GM23338 (cell line): ENCODE data around the gene TREM1. TPM values are rescaled to one million over a fixed set of nuclear protein-coding genes. Genes with fewer than 3 reads are reported as not detected.

Experiments
- ATAC-seq: fragments of 200-7000 bp; cut with Tn5 transposase; 3 replicates; pipeline ENCODE4 v1.9.1; 2020
- DNase-seq: peaks from one replicate; pipeline ENCODE4 v3.0.0-alpha.2; 2015; ENCODE audit warnings: low spot score
- H2AFZ ChIP-seq: fragments of 200-600 bp; sonication (generic); 2 replicates; pipeline ENCODE4 v1.8.0; 2016; ENCODE audit warnings: antibody characterized with exemption, mild to moderate bottlenecking, moderate library complexity
- H3F3A ChIP-seq: fragments of 200-600 bp; sonication (generic); replicated peaks from 2 replicates; pipeline ENCODE4 v1.8.0; 2017; ENCODE audit warnings: antibody characterized with exemption, mixed run types, low read depth
- H3K27ac ChIP-seq: fragments of 200-600 bp; sonication (generic); 2 replicates; pipeline ENCODE4 v1.6.1; 2016; ENCODE audit warnings: low read depth
- H3K27me3 ChIP-seq: fragments of 200-600 bp; sonication (generic); 2 replicates; pipeline ENCODE4 v1.8.0; 2016; ENCODE audit warnings: mild to moderate bottlenecking, mixed run types, moderate library complexity; ENCODE audit not compliant: insufficient read depth
- H3K36me3 ChIP-seq: fragments of 200-600 bp; sonication (generic); 2 replicates; pipeline ENCODE4 v1.8.0; 2016; ENCODE audit warnings: mild to moderate bottlenecking; ENCODE audit not compliant: insufficient read depth
- H3K4me1 ChIP-seq: fragments of 200-600 bp; sonication (generic); 2 replicates; pipeline ENCODE4 v1.8.0; 2016; ENCODE audit warnings: mild to moderate bottlenecking, moderate library complexity; ENCODE audit not compliant: insufficient read depth
- H3K4me2 ChIP-seq: fragments of 200-600 bp; sonication (generic); 2 replicates; pipeline ENCODE4 v1.7.1; 2017; ENCODE audit warnings: mixed run types
- H3K4me3 ChIP-seq: fragments of 200-600 bp; sonication (generic); 2 replicates; pipeline ENCODE4 v1.6.1; 2016; ENCODE audit warnings: mixed run types
- H3K79me2 ChIP-seq: fragments of 200-600 bp; sonication (generic); replicated peaks from 2 replicates; pipeline ENCODE4 v1.8.0; 2017; ENCODE audit warnings: mild to moderate bottlenecking; ENCODE audit not compliant: insufficient read depth
- H3K9me2 ChIP-seq: fragments of 200-600 bp; sonication (generic); 2 replicates; pipeline ENCODE4 v1.8.0; 2017; ENCODE audit not compliant: insufficient read depth
- H4K20me1 ChIP-seq: fragments of 200-600 bp; sonication (generic); replicated peaks from 2 replicates; pipeline ENCODE4 v1.8.0; 2017; ENCODE audit warnings: mild to moderate bottlenecking; ENCODE audit not compliant: insufficient read depth
- H3K27ac Mint-ChIP-seq: 2 replicates; pipeline ENCODE4 v1.8.0; 2020; ENCODE audit warnings: inconsistent platforms, mild to moderate bottlenecking, moderate library complexity, mixed read lengths
- H3K27me3 Mint-ChIP-seq: 3 replicates; pipeline ENCODE4 v1.8.0; 2022; ENCODE audit warnings: low read depth, mild to moderate bottlenecking, moderate library complexity, mixed read lengths, inconsistent platforms; ENCODE audit not compliant: insufficient read depth, poor library complexity
- H3K36me3 Mint-ChIP-seq: 3 replicates; pipeline ENCODE4 v1.8.0; 2021; ENCODE audit warnings: low read depth, mild to moderate bottlenecking, inconsistent platforms, moderate library complexity, mixed read lengths
- H3K4me1 Mint-ChIP-seq: 3 replicates; pipeline ENCODE4 v1.8.0; 2020; ENCODE audit warnings: mild to moderate bottlenecking, inconsistent platforms, mixed read lengths
- H3K4me3 Mint-ChIP-seq: 3 replicates; pipeline ENCODE4 v1.8.0; 2021; ENCODE audit warnings: moderate library complexity, mild to moderate bottlenecking, inconsistent platforms, mixed read lengths
- H3K9me3 Mint-ChIP-seq: 3 replicates; pipeline ENCODE4 v1.8.0; 2020; ENCODE audit warnings: moderate library complexity, mild to moderate bottlenecking, inconsistent platforms, mixed read lengths
- CREB1 ChIP-seq: fragments of 250-450 bp; sonication (Bioruptor Pico); IDR thresholded peaks from 2 replicates; pipeline ENCODE4 v1.5.0; 2020; ENCODE audit warnings: low read depth, mild to moderate bottlenecking, moderate library complexity
- CTCF ChIP-seq, 2 experiments: fragments of 200-600 bp in 1 of 2; sonication (generic) in 1 of 2; conservative IDR thresholded peaks; 2 replicates each; pipeline versions ENCODE4 v1.5.1 to v1.6.1; 2016 to 2017; ENCODE audit warnings: antibody characterized with exemption in 2 of 2, low read depth in 2 of 2, mild to moderate bottlenecking in 2 of 2, moderate library complexity in 1 of 2
- EZH2 ChIP-seq: fragments of 200-600 bp; sonication (generic); IDR thresholded peaks from one replicate; pipeline ENCODE4 v1.8.0; 2017; ENCODE audit warnings: antibody characterized with exemption, mild to moderate bottlenecking, low read depth; ENCODE audit not compliant: unreplicated experiment
- EZH2phosphoT487 ChIP-seq: fragments of 200-600 bp; sonication (generic); IDR thresholded peaks from one replicate; pipeline ENCODE4 v1.8.1; 2018; ENCODE audit warnings: antibody characterized with exemption; ENCODE audit not compliant: unreplicated experiment
- JUNB ChIP-seq: IDR thresholded peaks from one replicate; pipeline ENCODE4 v1.6.1; 2016; ENCODE audit warnings: antibody characterized with exemption; ENCODE audit not compliant: unreplicated experiment
- NANOG ChIP-seq: IDR thresholded peaks from 2 replicates; pipeline ENCODE4 v1.6.1; 2016; ENCODE audit warnings: antibody characterized with exemption, borderline replicate concordance
- POLR2AphosphoS5 ChIP-seq: IDR thresholded peaks from 2 replicates; pipeline ENCODE4 v1.6.1; 2016; ENCODE audit warnings: antibody characterized with exemption, low read depth
- STAT1 ChIP-seq: IDR thresholded peaks from one replicate; pipeline ENCODE4 v1.6.1; 2016; ENCODE audit warnings: antibody characterized with exemption; ENCODE audit not compliant: unreplicated experiment
- ZNF114 ChIP-seq: fragments of 250-450 bp; sonication (Bioruptor Pico); IDR thresholded peaks from 2 replicates; pipeline ENCODE4 v1.5.0; 2020; ENCODE audit warnings: mild to moderate bottlenecking, moderate library complexity
- polyA plus RNA-seq: library from polyadenylated mRNA; unstranded; fragments of >200 nt; fragmentation: Nextera tagmentation; extraction: Ambion mirVana; gene quantifications from 2 replicates; pipeline ENCODE4 v1.2.1, GENCODE V29; 2016
- total RNA-seq: library from RNA; depleted of rRNA; stranded (reverse); fragments of >200 nt; shearing (Covaris generic); gene quantifications from 2 replicates; pipeline ENCODE4 v1.2.3, GENCODE V29; 2014
- TF ChIP-seq, protein P1 (sequence below): fragments of 250-450 bp; sonication (Bioruptor Pico); IDR thresholded peaks from 2 replicates; pipeline ENCODE4 v1.5.0; 2020; ENCODE audit warnings: mild to moderate bottlenecking, moderate library complexity
- TF ChIP-seq, protein P2 (sequence below): IDR thresholded peaks from 2 replicates; pipeline ENCODE4 v1.6.1; 2016; ENCODE audit warnings: antibody characterized with exemption

TREM1 gene
- total and polyA plus RNA-seq, 2 experiments from 2014 or later = not detected

DNA sequence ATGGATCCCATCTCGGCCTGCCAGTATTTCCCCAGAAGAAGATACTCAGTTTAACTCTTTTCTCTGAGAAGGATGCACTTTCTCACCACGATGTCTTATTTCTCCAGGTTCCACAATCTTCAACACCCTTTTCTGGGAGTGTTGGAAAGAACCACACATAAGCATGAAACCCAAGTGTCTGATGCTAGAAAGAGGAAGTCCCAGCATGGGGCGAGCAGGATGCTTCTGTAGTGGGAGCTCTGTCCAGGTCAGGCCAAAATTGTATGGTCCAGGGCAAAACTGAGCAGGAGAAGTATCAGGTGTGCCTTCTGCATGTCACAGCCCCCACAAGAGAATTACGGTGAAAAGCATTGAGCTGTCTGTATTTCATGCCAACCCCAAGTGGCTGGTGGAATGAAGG, 11.0 kb downstream of the TREM1 start:
- Histone ChIP-seq H3K27me3 (no peaks in the 10 kb centered on the region), H4K20me1 (no peaks in the 10 kb centered on the region), H3K4me1 (no peaks in the 10 kb centered on the region), H3K27ac (no peak overlapping the region), H3K4me3 (no peak overlapping the region), H3F3A (no peaks in the 10 kb centered on the region), H2AFZ (no peak overlapping the region), H3K9me2 (peaks cover 3% of the 10 kb centered on the region; the same call in 1 of the 2 replicates), H3K36me3 (no peaks in the 10 kb centered on the region), H3K4me2 (no peak overlapping the region), H3K79me2 (no peaks in the 10 kb centered on the region)
- TF ChIP-seq STAT1 = no peak
- no peak for TF ChIP-seq JUNB
- TF ChIP-seq, protein P1, sequence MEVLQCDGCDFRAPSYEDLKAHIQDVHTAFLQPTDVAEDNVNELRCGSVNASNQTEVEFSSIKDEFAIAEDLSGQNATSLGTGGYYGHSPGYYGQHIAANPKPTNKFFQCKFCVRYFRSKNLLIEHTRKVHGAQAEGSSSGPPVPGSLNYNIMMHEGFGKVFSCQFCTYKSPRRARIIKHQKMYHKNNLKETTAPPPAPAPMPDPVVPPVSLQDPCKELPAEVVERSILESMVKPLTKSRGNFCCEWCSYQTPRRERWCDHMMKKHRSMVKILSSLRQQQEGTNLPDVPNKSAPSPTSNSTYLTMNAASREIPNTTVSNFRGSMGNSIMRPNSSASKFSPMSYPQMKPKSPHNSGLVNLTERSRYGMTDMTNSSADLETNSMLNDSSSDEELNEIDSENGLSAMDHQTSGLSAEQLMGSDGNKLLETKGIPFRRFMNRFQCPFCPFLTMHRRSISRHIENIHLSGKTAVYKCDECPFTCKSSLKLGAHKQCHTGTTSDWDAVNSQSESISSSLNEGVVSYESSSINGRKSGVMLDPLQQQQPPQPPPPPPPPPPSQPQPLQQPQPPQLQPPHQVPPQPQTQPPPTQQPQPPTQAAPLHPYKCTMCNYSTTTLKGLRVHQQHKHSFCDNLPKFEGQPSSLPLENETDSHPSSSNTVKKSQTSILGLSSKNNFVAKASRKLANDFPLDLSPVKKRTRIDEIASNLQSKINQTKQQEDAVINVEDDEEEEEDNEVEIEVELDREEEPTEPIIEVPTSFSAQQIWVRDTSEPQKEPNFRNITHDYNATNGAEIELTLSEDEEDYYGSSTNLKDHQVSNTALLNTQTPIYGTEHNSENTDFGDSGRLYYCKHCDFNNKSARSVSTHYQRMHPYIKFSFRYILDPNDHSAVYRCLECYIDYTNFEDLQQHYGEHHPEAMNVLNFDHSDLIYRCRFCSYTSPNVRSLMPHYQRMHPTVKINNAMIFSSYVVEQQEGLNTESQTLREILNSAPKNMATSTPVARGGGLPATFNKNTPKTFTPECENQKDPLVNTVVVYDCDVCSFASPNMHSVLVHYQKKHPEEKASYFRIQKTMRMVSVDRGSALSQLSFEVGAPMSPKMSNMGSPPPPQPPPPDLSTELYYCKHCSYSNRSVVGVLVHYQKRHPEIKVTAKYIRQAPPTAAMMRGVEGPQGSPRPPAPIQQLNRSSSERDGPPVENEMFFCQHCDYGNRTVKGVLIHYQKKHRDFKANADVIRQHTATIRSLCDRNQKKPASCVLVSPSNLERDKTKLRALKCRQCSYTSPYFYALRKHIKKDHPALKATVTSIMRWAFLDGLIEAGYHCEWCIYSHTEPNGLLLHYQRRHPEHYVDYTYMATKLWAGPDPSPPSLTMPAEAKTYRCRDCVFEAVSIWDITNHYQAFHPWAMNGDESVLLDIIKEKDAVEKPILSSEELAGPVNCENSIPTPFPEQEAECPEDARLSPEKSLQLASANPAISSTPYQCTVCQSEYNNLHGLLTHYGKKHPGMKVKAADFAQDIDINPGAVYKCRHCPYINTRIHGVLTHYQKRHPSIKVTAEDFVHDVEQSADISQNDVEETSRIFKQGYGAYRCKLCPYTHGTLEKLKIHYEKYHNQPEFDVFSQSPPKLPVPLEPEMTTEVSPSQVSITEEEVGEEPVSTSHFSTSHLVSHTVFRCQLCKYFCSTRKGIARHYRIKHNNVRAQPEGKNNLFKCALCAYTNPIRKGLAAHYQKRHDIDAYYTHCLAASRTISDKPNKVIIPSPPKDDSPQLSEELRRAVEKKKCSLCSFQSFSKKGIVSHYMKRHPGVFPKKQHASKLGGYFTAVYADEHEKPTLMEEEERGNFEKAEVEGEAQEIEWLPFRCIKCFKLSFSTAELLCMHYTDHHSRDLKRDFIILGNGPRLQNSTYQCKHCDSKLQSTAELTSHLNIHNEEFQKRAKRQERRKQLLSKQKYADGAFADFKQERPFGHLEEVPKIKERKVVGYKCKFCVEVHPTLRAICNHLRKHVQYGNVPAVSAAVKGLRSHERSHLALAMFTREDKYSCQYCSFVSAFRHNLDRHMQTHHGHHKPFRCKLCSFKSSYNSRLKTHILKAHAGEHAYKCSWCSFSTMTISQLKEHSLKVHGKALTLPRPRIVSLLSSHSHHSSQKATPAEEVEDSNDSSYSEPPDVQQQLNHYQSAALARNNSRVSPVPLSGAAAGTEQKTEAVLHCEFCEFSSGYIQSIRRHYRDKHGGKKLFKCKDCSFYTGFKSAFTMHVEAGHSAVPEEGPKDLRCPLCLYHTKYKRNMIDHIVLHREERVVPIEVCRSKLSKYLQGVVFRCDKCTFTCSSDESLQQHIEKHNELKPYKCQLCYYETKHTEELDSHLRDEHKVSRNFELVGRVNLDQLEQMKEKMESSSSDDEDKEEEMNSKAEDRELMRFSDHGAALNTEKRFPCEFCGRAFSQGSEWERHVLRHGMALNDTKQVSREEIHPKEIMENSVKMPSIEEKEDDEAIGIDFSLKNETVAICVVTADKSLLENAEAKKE = no peak
- TF ChIP-seq EZH2 = no peak
- no peak for TF ChIP-seq ZNF114 (CRISPR knock-in tag)
- DNase-seq (no peak), ATAC-seq (no peak)
- H3K27ac Mint-ChIP-seq = no peak overlapping the region
- no peaks in the 10 kb centered on the region; the same call in 2 of the 3 replicates for H3K36me3 Mint-ChIP-seq
- peaks cover 5% of the 10 kb centered on the region for H3K27me3 Mint-ChIP-seq
- peaks cover 9% of the 10 kb centered on the region; the same call in 2 of the 3 replicates for H3K9me3 Mint-ChIP-seq
- H3K4me1 Mint-ChIP-seq = peaks cover 8% of the 10 kb centered on the region; the same call in 2 of the 3 replicates
- no peak overlapping the region for H3K4me3 Mint-ChIP-seq

GRCh38 chr6:41274256-41274655, 12.2 kb downstream of the TREM1 start:
- no peak overlapping the region for H3K4me3 Mint-ChIP-seq
- H3K27ac Mint-ChIP-seq = no peak overlapping the region
- DNase-seq = no peak
- Histone ChIP-seq H2AFZ (no peak overlapping the region), H3K36me3 (no peaks in the 10 kb centered on the region), H4K20me1 (no peaks in the 10 kb centered on the region), H3K79me2 (no peaks in the 10 kb centered on the region), H3K27ac (no peak overlapping the region), H3K4me2 (no peak overlapping the region), H3K4me3 (no peak overlapping the region), H3K9me2 (peaks cover 6% of the 10 kb centered on the region; the same call in 1 of the 2 replicates), H3K27me3 (no peaks in the 10 kb centered on the region), H3K4me1 (no peaks in the 10 kb centered on the region), H3F3A (no peaks in the 10 kb centered on the region)
- peaks cover 7% of the 10 kb centered on the region; the same call in 2 of the 3 replicates for H3K4me1 Mint-ChIP-seq
- peaks cover 5% of the 10 kb centered on the region for H3K27me3 Mint-ChIP-seq
- H3K36me3 Mint-ChIP-seq = no peaks in the 10 kb centered on the region; the same call in 2 of the 3 replicates
- no peak for ATAC-seq
- peaks cover 9% of the 10 kb centered on the region; the same call in 2 of the 3 replicates for H3K9me3 Mint-ChIP-seq
- no peak for TF ChIP-seq EZH2
- no peak for TF ChIP-seq CTCF (conservative IDR thresholded peaks at IDR 0.05; ENCODE audit: low read depth in 2 of 2)
- no peak for TF ChIP-seq CREB1 (CRISPR knock-in tag)
- TF ChIP-seq JUNB = no peak
- TF ChIP-seq, protein P2, sequence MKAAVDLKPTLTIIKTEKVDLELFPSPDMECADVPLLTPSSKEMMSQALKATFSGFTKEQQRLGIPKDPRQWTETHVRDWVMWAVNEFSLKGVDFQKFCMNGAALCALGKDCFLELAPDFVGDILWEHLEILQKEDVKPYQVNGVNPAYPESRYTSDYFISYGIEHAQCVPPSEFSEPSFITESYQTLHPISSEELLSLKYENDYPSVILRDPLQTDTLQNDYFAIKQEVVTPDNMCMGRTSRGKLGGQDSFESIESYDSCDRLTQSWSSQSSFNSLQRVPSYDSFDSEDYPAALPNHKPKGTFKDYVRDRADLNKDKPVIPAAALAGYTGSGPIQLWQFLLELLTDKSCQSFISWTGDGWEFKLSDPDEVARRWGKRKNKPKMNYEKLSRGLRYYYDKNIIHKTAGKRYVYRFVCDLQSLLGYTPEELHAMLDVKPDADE = no peak
- TF ChIP-seq POLR2AphosphoS5 = no peak
- TF ChIP-seq ZNF114 (CRISPR knock-in tag) = no peak
- TF ChIP-seq STAT1 = no peak
- no peak for TF ChIP-seq EZH2phosphoT487
- no peak for TF ChIP-seq NANOG
